Measurements from ENCODE around the gene NAXD. TPM values are rescaled to one million over a fixed set of nuclear protein-coding genes. Genes with fewer than 3 reads are reported as not detected.

Gene NAXD
- total and polyA plus RNA-seq, 10 of the 15 experiments (the other 5 are each of a cell fraction or from before 2014, with no cell fraction given) = 1.5 to 36.2 (median 23.8) TPM

GRCh38 chr13:110570886-110571285 is 44.5 kb upstream of the NAXD start:
- 54% methylated on average over 10 of the region's 10 CpGs for WGBS (ENCODE audit: insufficient coverage, insufficient replicate concordance, low lambda C conversion rate, missing lambda C conversion rate)
- Histone ChIP-seq H3K4me3 (no peak overlapping the region), H3K79me2 (ENCODE audit: control insufficient read depth, insufficient read depth, low read length) (no peaks in the 10 kb centered on the region), H4K20me1 (ENCODE audit: control insufficient read depth, insufficient read depth) (no peaks in the 10 kb centered on the region), H2AFZ (ENCODE audit: control insufficient read depth, low read depth, low read length) (no peak overlapping the region), H3K27me3 (replicated peaks in 1 of 2; ENCODE audit: control insufficient read depth in 2 of 2, insufficient read depth in 2 of 2, low read length in 1 of 2) (no peaks in the 10 kb centered on the region; a peak in 1 of 4 replicates), H3K4me2 (ENCODE audit: control insufficient read depth, insufficient read depth) (no peak overlapping the region), H3K4me1 (ENCODE audit: control insufficient read depth, insufficient read depth, low read length) (peaks cover 12% of the 10 kb centered on the region), H3K36me3 (ENCODE audit: control insufficient read depth in 2 of 2, insufficient read depth in 2 of 2, low read length in 1 of 2) (no peaks in the 10 kb centered on the region), H3K9me3 (replicated peaks; ENCODE audit: control insufficient read depth, insufficient read depth, low read length) (no peaks in the 10 kb centered on the region), H3K27ac (ENCODE audit: control insufficient read depth, insufficient read depth) (no peak overlapping the region), H3K9ac (ENCODE audit: control insufficient read depth, insufficient read depth, low read length) (no peak overlapping the region)
- DNase-seq (ENCODE audit: low read depth, low spot score) = no peak
- FAIRE-seq = no peak
- intact Hi-C loops (cut with micrococcal nuclease; ENCODE audit: unreplicated experiment) = no loop called here
- ATAC-seq = no peak
- POLR2A ChIA-PET = interaction anchor here (0.6 kb wide), 1 partner anchor 390 kb away, joined by 3 read pairs; no protein-coding TSS in a partner anchor
- no peak for TF ChIP-seq NR2C1 (IDR thresholded peaks at IDR 0.05)
- no peak for TF ChIP-seq HDAC2 (IDR thresholded peaks at IDR 0.05)
- TF ChIP-seq KAT2A (conservative IDR thresholded peaks at IDR 0.05; ENCODE audit: control insufficient read depth, low read depth, low read length) = no peak
- TF ChIP-seq FOS (IDR thresholded peaks at IDR 0.05; ENCODE audit: borderline replicate concordance, extremely low read depth, insufficient read length) = no peak
- no peak for TF ChIP-seq SMAD5 (IDR thresholded peaks at IDR 0.05; ENCODE audit: low read depth)
- TF ChIP-seq RAD51 (IDR thresholded peaks at IDR 0.05) = no peak
- no peak for TF ChIP-seq CREM (IDR thresholded peaks at IDR 0.05; ENCODE audit: low read depth)
- no peak for TF ChIP-seq RUNX3 (IDR thresholded peaks at IDR 0.05; ENCODE audit: low read length)
- TF ChIP-seq SREBF1 (IDR thresholded peaks at IDR 0.05; ENCODE audit: low read length) = no peak
- no peak for TF ChIP-seq MTA3 (IDR thresholded peaks at IDR 0.05; ENCODE audit: borderline replicate concordance, low read length)
- no peak for TF ChIP-seq TCF3 (IDR thresholded peaks at IDR 0.05; ENCODE audit: borderline replicate concordance, insufficient read depth, low read depth, low read length)
- no peak for TF ChIP-seq LARP7 (IDR thresholded peaks at IDR 0.05)
- TF ChIP-seq TBL1XR1 (IDR thresholded peaks at IDR 0.05; ENCODE audit: low read depth, low read length) = no peak
- no peak for TF ChIP-seq HCFC1 (IDR thresholded peaks at IDR 0.05; ENCODE audit: low read length)
- TF ChIP-seq, protein P1, sequence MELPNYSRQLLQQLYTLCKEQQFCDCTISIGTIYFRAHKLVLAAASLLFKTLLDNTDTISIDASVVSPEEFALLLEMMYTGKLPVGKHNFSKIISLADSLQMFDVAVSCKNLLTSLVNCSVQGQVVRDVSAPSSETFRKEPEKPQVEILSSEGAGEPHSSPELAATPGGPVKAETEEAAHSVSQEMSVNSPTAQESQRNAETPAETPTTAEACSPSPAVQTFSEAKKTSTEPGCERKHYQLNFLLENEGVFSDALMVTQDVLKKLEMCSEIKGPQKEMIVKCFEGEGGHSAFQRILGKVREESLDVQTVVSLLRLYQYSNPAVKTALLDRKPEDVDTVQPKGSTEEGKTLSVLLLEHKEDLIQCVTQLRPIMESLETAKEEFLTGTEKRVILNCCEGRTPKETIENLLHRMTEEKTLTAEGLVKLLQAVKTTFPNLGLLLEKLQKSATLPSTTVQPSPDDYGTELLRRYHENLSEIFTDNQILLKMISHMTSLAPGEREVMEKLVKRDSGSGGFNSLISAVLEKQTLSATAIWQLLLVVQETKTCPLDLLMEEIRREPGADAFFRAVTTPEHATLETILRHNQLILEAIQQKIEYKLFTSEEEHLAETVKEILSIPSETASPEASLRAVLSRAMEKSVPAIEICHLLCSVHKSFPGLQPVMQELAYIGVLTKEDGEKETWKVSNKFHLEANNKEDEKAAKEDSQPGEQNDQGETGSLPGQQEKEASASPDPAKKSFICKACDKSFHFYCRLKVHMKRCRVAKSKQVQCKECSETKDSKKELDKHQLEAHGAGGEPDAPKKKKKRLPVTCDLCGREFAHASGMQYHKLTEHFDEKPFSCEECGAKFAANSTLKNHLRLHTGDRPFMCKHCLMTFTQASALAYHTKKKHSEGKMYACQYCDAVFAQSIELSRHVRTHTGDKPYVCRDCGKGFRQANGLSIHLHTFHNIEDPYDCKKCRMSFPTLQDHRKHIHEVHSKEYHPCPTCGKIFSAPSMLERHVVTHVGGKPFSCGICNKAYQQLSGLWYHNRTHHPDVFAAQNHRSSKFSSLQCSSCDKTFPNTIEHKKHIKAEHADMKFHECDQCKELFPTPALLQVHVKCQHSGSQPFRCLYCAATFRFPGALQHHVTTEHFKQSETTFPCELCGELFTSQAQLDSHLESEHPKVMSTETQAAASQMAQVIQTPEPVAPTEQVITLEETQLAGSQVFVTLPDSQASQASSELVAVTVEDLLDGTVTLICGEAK (IDR thresholded peaks at IDR 0.05; ENCODE audit: borderline replicate concordance) = no peak
- SMC1A ChIA-PET (ENCODE audit: uncharacterized antibody, unreplicated experiment) = no interaction called here
- no TSS peak for BruUV-seq (replicated peaks)
- in situ Hi-C loops (cut with MboI) = no loop called here
- CTCF ChIA-PET = no interaction called here
- RAD21 ChIA-PET (ENCODE audit: unreplicated experiment) = no interaction called here
